Liver (tissue), 9 donors: ENCODE data around the gene CSTF2T. TPM values are rescaled to one million over a fixed set of nuclear protein-coding genes. Genes with fewer than 3 reads are reported as not detected.

Source experiments
- DNase-seq: peaks from one replicate; pipeline ENCODE4 v3.0.0-alpha.2; 2017; ENCODE audit warnings: low spot score
- H3K27ac ChIP-seq, 2 donors: one replicate each; pipeline ENCODE4 v1.7.0; 2013; ENCODE audit warnings: inconsistent platforms in 2 of 2, low read length in 2 of 2, control low read depth in 1 of 2, low read depth in 1 of 2, mild to moderate bottlenecking in 1 of 2
- H3K27me3 ChIP-seq, 4 donors: one replicate each; pipeline versions ENCODE4 v1.6.1 to v1.7.0; 2013; ENCODE audit warnings: low read length in 3 of 4, inconsistent platforms in 1 of 4, mild to moderate bottlenecking in 1 of 4, moderate library complexity in 1 of 4; ENCODE audit not compliant: control insufficient read depth in 4 of 4, insufficient read depth in 4 of 4
- H3K36me3 ChIP-seq, 4 donors: one replicate each; pipeline versions ENCODE4 v1.6.1 to v1.7.0; 2013; ENCODE audit warnings: low read length in 3 of 4, mild to moderate bottlenecking in 3 of 4, low read depth in 1 of 4, moderate library complexity in 1 of 4; ENCODE audit not compliant: control insufficient read depth in 4 of 4, insufficient read depth in 3 of 4
- H3K4me1 ChIP-seq, 4 donors: one replicate each; pipeline versions ENCODE4 v1.6.1 to v1.7.0; 2013; ENCODE audit warnings: low read length in 3 of 4, mild to moderate bottlenecking in 3 of 4, moderate library complexity in 1 of 4; ENCODE audit not compliant: control insufficient read depth in 4 of 4, insufficient read depth in 4 of 4
- H3K4me3 ChIP-seq, 3 donors: one replicate each; pipeline versions ENCODE4 v1.6.1 to v1.7.0; 2013; ENCODE audit warnings: low read length in 3 of 3, control low read depth in 1 of 3, low read depth in 1 of 3, mild to moderate bottlenecking in 1 of 3
- H3K9ac ChIP-seq, 2 donors: one replicate each; pipeline ENCODE4 v1.7.0; 2013; ENCODE audit warnings: low read length in 2 of 2, mild to moderate bottlenecking in 2 of 2, moderate library complexity in 2 of 2, control low read depth in 1 of 2, low read depth in 1 of 2
- H3K9me3 ChIP-seq, 4 donors: one replicate each; pipeline versions ENCODE4 v1.6.1 to v1.7.0; 2013; ENCODE audit warnings: low read length in 3 of 4; ENCODE audit not compliant: control insufficient read depth in 4 of 4
- EGR1 ChIP-seq, 2 donors: IDR thresholded peaks; 2 replicates each; pipeline ENCODE4 v1.6.1; 2016 to 2018; ENCODE audit warnings: antibody characterized with exemption in 2 of 2, low read depth in 2 of 2
- FOXA1 ChIP-seq: IDR thresholded peaks from 2 replicates; pipeline ENCODE4 v1.6.1; 2016; ENCODE audit warnings: antibody characterized with exemption
- FOXA2 ChIP-seq: IDR thresholded peaks from 2 replicates; pipeline ENCODE4 v1.6.1; 2016; ENCODE audit warnings: antibody characterized with exemption
- GABPA ChIP-seq, 2 donors: IDR thresholded peaks in 1 of 2; conservative IDR thresholded peaks in 1 of 2; 2 replicates each; pipeline ENCODE4 v1.6.1; 2016; ENCODE audit warnings: antibody characterized with exemption in 2 of 2, mild to moderate bottlenecking in 1 of 2, moderate library complexity in 1 of 2
- HNF4A ChIP-seq, 2 donors: conservative IDR thresholded peaks; 2 replicates each; pipeline ENCODE4 v1.6.1; 2016; ENCODE audit warnings: antibody characterized with exemption in 2 of 2, mild to moderate bottlenecking in 2 of 2
- HNF4G ChIP-seq: IDR thresholded peaks from 2 replicates; pipeline ENCODE4 v1.6.1; 2016; ENCODE audit warnings: antibody characterized with exemption
- RAD21 ChIP-seq, 2 donors: IDR thresholded peaks; 2 replicates each; pipeline ENCODE4 v1.6.1; 2016; ENCODE audit warnings: antibody characterized with exemption in 2 of 2, mild to moderate bottlenecking in 2 of 2
- RXRA ChIP-seq, 2 donors: IDR thresholded peaks; 2 replicates each; pipeline ENCODE4 v1.6.1; 2017 to 2018; ENCODE audit warnings: antibody characterized with exemption in 2 of 2, mild to moderate bottlenecking in 1 of 2
- SP1 ChIP-seq: IDR thresholded peaks from 2 replicates; pipeline ENCODE4 v1.6.1; 2018; ENCODE audit warnings: antibody characterized with exemption, mild to moderate bottlenecking
- TAF1 ChIP-seq: conservative IDR thresholded peaks from 2 replicates; pipeline ENCODE4 v1.6.1; 2016; ENCODE audit warnings: antibody characterized with exemption, mild to moderate bottlenecking
- YY1 ChIP-seq: IDR thresholded peaks from 2 replicates; pipeline ENCODE4 v1.6.1; 2016; ENCODE audit warnings: antibody characterized with exemption, mild to moderate bottlenecking
- WGBS: extraction: QIAGEN DNeasy Blood & Tissue Kit; methylation state at CpG from one replicate; pipeline ENCODE4 v1.1.7; 2013; 5-methylcytosine and 5-hydroxymethylcytosine counted together
- polyA plus RNA-seq, 2 donors: library from polyadenylated mRNA; stranded (reverse) in 1 of 2; unstranded in 1 of 2; fragments of 200-250 nt in 1 of 2; fragments of >200 nt in 1 of 2; fragmentation: Nextera tagmentation in 1 of 2; extraction: Ambion mirVana in 1 of 2; gene quantifications; one replicate each; pipeline versions ENCODE4 v1.2.1 to v1.2.3, GENCODE V29; 2013 to 2015
- total RNA-seq, 2 donors: library from RNA; depleted of rRNA; stranded (reverse); fragments of >200 nt; gene quantifications; one replicate each; pipeline ENCODE4 v1.2.3, GENCODE V29; 2014
- TF ChIP-seq, protein P1 (sequence below): IDR thresholded peaks from 2 replicates; pipeline ENCODE4 v1.6.1; 2016; ENCODE audit warnings: antibody characterized with exemption
- TF ChIP-seq, protein P2 (sequence below): IDR thresholded peaks from 2 replicates; pipeline ENCODE4 v1.6.1; 2016; ENCODE audit warnings: antibody characterized with exemption, mild to moderate bottlenecking
- TF ChIP-seq, protein P3 (sequence below): IDR thresholded peaks from 2 replicates; pipeline ENCODE4 v1.6.1; 2016; ENCODE audit warnings: antibody characterized with exemption
- TF ChIP-seq, protein P4 (sequence below): IDR thresholded peaks from 2 replicates; pipeline ENCODE4 v1.6.1; 2016; ENCODE audit warnings: antibody characterized with exemption
- TF ChIP-seq, protein P5 (sequence below): fragments of 150-350 bp; IDR thresholded peaks from 2 replicates; pipeline ENCODE4 v1.5.1; 2017; ENCODE audit warnings: improper control_type of control experiment, low read depth, low read length; ENCODE audit not compliant: missing input control
- donor health status: healthy.
- donor health status: healthy.
- donor health status: healthy.
- donor health status: healthy.
- donor health status: healthy.

The CSTF2T gene
- total and polyA plus RNA-seq, 4 donors, result 2.7 to 14.2 (median 9.4) TPM

DNA sequence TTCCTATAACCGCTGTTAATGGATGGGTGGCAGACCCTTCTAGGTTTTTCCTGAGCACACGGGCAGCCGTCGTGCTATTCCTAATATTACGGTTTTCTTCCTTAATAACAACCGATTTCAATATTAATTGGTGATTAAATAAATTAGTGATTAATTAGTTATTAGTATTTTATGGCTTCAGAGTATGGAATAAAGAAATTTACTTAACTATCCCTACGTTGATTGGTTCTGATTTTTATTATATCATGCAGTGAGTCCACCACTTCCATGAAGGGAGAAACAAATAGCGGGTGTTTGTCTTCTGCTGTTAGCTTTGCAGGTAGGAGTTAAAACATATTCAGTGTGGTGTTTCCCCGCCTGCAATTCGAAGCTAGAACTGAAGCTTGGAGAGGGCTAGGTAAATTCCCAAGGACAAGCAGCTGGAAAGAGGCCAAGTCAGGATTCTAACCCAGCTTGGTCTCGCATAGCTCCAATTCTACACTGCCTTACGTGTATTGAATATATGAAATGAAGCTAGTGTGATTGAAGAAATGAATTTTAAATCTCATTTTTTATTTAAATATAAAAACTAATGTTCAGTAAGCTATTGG lies 928 bp upstream of the CSTF2T start:
- peak overlapping the region; percentile 71 to 99 (median 95) for H3K4me3 ChIP-seq
- peak overlapping the region; percentile 95 to 99 for H3K9ac ChIP-seq
- H3K27me3 ChIP-seq, result no peaks in the 10 kb centered on the region
- H3K27ac ChIP-seq, result peak overlapping the region; percentile 99
- DNase-seq, result no peak
- TF ChIP-seq GABPA (IDR thresholded peaks at IDR 0.05 in 1 of 2, conservative IDR thresholded peaks at IDR 0.05 in 1 of 2) (no peak), FOXA1 (no peak), FOXA2 (no peak), HNF4A (conservative IDR thresholded peaks at IDR 0.05) (no peak), EGR1 (IDR thresholded peaks at IDR 0.05; ENCODE audit: low read depth in 2 of 2) (no peak), HNF4G (no peak), TAF1 (no peak), SP1 (no peak), YY1 (no peak), RAD21 (IDR thresholded peaks at IDR 0.05) (no peak), RXRA (IDR thresholded peaks at IDR 0.05) (no peak)
- TF ChIP-seq, protein P1, sequence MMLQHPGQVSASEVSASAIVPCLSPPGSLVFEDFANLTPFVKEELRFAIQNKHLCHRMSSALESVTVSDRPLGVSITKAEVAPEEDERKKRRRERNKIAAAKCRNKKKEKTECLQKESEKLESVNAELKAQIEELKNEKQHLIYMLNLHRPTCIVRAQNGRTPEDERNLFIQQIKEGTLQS, result no peak
- TF ChIP-seq, protein P2, sequence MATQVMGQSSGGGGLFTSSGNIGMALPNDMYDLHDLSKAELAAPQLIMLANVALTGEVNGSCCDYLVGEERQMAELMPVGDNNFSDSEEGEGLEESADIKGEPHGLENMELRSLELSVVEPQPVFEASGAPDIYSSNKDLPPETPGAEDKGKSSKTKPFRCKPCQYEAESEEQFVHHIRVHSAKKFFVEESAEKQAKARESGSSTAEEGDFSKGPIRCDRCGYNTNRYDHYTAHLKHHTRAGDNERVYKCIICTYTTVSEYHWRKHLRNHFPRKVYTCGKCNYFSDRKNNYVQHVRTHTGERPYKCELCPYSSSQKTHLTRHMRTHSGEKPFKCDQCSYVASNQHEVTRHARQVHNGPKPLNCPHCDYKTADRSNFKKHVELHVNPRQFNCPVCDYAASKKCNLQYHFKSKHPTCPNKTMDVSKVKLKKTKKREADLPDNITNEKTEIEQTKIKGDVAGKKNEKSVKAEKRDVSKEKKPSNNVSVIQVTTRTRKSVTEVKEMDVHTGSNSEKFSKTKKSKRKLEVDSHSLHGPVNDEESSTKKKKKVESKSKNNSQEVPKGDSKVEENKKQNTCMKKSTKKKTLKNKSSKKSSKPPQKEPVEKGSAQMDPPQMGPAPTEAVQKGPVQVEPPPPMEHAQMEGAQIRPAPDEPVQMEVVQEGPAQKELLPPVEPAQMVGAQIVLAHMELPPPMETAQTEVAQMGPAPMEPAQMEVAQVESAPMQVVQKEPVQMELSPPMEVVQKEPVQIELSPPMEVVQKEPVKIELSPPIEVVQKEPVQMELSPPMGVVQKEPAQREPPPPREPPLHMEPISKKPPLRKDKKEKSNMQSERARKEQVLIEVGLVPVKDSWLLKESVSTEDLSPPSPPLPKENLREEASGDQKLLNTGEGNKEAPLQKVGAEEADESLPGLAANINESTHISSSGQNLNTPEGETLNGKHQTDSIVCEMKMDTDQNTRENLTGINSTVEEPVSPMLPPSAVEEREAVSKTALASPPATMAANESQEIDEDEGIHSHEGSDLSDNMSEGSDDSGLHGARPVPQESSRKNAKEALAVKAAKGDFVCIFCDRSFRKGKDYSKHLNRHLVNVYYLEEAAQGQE, result no peak
- TF ChIP-seq, protein P3, sequence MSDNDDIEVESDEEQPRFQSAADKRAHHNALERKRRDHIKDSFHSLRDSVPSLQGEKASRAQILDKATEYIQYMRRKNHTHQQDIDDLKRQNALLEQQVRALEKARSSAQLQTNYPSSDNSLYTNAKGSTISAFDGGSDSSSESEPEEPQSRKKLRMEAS, result no peak
- TF ChIP-seq, protein P4, sequence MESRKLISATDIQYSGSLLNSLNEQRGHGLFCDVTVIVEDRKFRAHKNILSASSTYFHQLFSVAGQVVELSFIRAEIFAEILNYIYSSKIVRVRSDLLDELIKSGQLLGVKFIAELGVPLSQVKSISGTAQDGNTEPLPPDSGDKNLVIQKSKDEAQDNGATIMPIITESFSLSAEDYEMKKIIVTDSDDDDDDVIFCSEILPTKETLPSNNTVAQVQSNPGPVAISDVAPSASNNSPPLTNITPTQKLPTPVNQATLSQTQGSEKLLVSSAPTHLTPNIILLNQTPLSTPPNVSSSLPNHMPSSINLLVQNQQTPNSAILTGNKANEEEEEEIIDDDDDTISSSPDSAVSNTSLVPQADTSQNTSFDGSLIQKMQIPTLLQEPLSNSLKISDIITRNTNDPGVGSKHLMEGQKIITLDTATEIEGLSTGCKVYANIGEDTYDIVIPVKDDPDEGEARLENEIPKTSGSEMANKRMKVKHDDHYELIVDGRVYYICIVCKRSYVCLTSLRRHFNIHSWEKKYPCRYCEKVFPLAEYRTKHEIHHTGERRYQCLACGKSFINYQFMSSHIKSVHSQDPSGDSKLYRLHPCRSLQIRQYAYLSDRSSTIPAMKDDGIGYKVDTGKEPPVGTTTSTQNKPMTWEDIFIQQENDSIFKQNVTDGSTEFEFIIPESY, result no peak
- TF ChIP-seq, protein P5, sequence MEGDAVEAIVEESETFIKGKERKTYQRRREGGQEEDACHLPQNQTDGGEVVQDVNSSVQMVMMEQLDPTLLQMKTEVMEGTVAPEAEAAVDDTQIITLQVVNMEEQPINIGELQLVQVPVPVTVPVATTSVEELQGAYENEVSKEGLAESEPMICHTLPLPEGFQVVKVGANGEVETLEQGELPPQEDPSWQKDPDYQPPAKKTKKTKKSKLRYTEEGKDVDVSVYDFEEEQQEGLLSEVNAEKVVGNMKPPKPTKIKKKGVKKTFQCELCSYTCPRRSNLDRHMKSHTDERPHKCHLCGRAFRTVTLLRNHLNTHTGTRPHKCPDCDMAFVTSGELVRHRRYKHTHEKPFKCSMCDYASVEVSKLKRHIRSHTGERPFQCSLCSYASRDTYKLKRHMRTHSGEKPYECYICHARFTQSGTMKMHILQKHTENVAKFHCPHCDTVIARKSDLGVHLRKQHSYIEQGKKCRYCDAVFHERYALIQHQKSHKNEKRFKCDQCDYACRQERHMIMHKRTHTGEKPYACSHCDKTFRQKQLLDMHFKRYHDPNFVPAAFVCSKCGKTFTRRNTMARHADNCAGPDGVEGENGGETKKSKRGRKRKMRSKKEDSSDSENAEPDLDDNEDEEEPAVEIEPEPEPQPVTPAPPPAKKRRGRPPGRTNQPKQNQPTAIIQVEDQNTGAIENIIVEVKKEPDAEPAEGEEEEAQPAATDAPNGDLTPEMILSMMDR, result no peak
- H3K9me3 ChIP-seq, result no peaks in the 10 kb centered on the region
- peaks cover 10 to 19% (median 15%) of the 10 kb centered on the region in 4 donors for H3K4me1 ChIP-seq
- no peaks in the 10 kb centered on the region for H3K36me3 ChIP-seq
- WGBS, result 9% methylated on average over 12 of the region's 12 CpGs
